GM12865 (cell line): ENCODE results near the gene ARL16.

Experiments used
- DNase-seq: peaks from one replicate; pipeline ENCODE4 v3.0.0; 2010; ENCODE audit warnings: low read depth
- H3K4me3 ChIP-seq: 2 replicates; pipeline ENCODE4 v1.5.1; 2011; ENCODE audit warnings: mild to moderate bottlenecking, low read depth, low read length, control low read depth
- TF ChIP-seq, protein P1 (sequence below): IDR thresholded peaks from 2 replicates; pipeline ENCODE4 v1.5.1; 2011; ENCODE audit warnings: low read length, control low read depth, low read depth, inconsistent platforms; ENCODE audit not compliant: insufficient read depth; ENCODE audit errors: missing control alignments

ARL16 gene

DNA sequence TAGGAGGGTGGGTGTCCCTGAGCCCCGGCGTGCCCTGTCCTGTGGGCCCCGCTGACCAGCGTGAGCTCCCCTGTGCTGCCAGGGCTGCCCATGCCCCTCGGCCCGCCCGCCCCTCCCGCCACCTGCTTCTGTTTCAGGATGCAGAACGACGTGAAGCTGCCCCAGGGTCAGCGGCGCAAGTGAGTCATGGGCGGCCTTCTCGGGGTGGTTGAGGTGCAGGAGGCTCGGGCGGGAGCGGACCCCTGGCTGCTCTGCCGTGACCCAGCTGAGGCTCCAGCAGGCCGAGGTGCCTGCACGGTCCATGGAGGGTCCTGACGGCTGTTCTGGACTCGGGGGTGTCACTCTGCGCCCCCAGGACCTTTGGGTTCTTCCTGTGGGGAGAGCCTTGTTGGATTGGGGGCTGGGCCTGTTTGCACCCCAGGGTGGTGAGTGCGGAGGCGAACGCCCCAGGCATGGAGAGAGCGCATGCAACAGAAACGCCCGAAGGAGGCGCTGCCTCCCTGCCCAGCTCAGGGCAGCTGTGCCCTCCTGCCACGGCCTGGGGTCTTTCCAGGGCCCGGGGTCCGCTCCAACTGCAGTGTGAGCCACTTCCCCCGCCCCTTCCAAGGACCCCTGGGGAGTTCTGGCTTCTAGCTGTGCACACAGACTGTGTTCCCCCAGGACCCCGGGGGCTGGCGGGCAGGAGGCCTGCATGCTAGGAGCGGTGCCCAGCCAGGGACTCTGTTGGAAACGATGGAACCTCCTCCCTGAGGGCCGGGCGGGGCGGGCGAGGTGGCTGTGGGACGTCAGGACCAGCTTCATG, 32.5 kb upstream of the ARL16 start:
- TF ChIP-seq, protein P1, sequence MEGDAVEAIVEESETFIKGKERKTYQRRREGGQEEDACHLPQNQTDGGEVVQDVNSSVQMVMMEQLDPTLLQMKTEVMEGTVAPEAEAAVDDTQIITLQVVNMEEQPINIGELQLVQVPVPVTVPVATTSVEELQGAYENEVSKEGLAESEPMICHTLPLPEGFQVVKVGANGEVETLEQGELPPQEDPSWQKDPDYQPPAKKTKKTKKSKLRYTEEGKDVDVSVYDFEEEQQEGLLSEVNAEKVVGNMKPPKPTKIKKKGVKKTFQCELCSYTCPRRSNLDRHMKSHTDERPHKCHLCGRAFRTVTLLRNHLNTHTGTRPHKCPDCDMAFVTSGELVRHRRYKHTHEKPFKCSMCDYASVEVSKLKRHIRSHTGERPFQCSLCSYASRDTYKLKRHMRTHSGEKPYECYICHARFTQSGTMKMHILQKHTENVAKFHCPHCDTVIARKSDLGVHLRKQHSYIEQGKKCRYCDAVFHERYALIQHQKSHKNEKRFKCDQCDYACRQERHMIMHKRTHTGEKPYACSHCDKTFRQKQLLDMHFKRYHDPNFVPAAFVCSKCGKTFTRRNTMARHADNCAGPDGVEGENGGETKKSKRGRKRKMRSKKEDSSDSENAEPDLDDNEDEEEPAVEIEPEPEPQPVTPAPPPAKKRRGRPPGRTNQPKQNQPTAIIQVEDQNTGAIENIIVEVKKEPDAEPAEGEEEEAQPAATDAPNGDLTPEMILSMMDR: no peak

DNA sequence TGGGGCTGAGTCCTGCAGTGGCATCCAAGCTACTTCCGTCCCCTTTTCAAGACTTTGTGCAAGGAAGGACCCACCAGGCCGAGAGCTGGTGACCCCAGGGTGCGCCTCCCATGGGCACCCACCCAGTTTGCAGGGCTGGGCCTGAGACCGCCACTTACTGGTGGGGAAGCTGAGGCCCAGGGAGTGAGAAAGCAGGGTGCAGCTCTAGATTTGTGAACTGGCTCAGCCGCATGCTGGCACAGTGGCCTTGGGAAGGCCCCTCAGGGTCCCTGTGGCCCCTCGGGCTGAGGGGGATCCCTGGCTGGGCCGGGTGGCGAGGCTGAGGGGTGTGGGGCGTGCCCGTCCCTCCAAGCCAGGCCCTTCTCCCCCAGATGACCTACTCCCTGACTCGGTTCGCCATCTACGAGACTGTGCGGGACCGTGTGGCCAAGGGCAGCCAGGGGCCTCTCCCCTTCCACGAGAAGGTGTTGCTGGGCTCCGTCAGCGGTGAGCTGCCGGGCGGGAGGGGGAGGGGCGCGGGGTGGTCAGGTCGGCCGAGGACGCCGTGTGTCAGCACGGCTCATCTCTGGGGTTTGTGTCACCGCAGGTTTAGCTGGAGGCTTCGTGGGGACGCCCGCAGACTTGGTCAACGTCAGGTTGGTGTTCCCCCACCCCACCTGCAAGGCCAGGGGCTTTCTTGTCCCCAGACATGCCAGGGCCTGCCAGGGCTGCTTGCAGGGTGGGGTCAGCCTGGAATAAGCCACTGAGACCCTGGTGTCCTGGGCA, 31.7 kb upstream of the ARL16 start:
- DNase-seq: no peak
- TF ChIP-seq, protein P1: no peak
- H3K4me3 ChIP-seq: no peak overlapping the region

More for the DNA sequence above, 32.5 kb upstream of the ARL16 start:
- DNase-seq: no peak
- no peak overlapping the region for H3K4me3 ChIP-seq

DNA sequence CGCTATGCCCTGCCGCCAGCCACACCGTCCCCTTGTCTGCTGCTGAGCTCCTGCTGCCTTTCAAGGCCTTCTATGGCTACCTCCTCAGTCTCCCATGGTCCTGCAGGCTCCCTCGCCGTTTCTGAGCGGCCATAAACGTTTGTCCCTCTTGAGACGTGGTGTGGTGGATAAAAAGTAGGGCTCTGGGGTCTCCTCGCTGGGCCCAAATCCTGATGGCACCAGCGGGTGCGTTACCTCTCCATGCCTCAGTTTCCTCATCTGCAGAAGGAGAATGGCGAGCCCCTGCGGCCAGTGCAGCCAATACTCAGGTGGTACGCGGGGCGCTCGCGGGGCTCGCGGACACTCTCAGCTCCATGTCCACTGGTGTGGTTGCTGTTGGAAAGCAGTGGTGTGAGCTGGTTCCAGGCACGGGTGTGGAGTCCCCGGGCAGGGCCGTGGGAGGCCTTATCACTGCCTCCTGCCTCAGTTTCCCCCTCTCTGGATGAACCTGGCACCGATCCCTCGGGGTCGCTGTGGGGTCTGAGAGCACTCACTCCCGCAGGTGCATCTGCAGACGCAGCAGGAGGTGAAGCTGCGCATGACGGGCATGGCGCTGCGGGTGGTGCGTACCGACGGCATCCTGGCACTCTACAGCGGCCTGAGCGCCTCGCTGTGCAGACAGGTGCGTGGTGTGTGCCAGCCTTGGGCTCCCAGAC, 31.0 kb upstream of the ARL16 start:
- DNase-seq: no peak
- TF ChIP-seq, protein P1: no peak
- H3K4me3 ChIP-seq: no peak overlapping the region

DNA sequence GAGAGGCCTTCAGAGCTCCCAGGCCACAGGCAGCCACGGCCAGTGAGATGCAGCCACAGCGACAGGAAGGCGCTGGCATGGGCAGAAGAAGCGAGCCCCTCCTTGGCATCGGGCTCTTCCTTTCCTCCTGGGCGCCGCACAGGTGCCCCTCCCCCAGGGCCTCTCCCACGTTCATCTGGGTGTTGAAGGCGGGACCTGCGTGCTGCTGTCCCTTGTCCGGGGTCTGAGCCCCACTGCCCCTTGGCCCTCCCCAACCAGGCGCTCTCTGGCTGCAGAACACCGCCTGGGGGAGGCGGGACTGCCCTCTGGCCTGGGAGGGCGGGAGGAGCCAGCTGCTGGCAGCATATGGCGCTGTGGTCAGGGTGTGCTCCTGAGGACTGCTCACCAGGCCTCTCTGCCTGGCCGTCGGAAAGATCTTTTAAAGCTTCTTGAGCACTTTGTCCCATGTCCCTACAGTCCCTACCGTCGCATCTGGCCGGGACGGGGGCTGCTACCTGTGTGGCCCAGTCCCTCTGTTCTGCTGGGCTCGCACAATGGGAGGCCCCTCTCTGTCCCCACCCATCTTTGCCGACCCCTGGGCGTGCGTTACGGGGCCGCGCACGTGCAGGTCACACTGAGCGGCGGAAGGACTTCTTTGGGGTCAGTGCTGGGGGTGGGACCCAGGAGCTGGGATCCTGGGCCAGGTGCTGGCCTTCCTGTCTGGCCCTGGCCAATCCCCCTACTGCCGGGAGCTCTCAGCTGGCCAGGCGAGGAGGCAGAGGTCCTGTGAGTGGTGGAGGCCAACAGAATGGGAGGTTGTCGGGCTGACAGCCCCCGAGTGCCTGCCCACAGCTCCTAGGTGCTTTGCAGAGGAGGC, 30.2 kb upstream of the ARL16 start:
- TF ChIP-seq, protein P1: no peak
- H3K4me3 ChIP-seq: no peak overlapping the region; the same call in 1 of the 2 replicates
- no peak for DNase-seq

DNA sequence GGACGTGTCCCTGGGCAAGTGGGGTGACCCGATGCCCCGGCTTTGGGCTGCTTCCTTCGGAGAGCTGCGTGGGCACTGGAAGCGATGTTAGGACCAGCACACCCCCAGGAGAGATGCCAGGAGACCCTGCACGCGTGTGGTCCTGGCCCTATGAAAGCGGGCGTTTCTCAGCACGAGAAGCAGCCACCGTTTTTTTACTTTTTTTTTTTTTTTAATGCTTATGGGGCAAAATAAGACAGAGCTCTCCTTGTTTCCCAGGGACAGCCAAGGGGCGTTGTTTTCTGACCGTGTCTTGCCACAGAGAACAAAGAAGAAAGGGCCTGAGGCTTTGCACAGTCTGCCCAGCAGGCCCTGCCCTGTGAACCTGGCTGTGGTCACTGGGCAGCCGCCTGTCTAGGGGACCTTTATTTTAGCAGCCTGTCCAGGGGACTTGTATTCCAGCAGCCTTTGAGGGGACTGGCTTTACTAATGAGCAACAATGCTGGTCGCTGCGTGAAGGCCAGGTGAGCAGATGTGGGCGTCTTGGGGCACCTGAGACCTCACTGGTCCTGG, 29.5 kb upstream of the ARL16 start:
- TF ChIP-seq, protein P1: no peak
- peak overlapping the region; percentile 80 for H3K4me3 ChIP-seq
- DNase-seq: no peak
